ENCODE results near the gene CACNG7.

The CACNG7 gene

DNA sequence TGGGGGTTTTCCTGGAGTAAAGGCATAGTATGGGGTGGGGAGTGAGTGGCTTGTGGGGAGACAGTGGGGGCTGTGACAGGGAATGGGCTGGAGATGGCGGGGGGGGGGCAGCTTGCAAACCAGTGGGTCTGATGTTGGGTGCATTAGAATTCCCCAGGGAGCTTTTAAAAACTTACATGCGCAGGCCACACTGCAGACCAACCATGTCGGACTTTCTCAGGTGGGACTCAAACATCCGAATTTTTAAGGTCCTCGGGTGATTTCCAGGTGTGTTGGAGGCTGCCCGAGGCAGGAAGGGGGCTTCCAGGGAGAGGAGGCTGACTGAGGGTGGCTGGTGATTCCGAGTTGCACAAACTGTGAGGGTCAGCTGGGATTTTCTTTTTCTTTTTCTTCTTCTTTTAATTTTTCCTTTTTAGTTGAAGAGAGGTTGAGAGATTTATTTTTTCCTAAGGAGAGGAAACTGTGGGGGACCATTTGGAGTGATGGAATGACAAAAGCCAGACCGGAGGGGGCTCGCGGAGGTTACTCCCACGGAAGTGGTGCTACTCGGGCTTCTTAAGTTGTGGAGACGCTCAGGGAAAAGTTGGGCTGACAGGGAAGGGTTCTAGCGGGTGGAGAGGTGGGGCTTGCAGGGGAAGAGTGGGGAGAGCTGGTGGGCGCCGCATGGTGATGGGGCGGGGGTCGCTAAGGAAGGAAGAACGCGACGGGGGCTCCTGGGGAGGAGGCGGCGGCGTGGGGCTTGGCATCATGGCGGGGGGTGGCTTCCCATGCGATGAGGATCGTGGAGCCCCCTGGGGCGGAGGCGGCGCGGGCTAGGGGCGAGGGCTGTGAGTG, 52.7 kb downstream of the CACNG7 start (continued):
- TF ChIP-seq, protein P1, sequence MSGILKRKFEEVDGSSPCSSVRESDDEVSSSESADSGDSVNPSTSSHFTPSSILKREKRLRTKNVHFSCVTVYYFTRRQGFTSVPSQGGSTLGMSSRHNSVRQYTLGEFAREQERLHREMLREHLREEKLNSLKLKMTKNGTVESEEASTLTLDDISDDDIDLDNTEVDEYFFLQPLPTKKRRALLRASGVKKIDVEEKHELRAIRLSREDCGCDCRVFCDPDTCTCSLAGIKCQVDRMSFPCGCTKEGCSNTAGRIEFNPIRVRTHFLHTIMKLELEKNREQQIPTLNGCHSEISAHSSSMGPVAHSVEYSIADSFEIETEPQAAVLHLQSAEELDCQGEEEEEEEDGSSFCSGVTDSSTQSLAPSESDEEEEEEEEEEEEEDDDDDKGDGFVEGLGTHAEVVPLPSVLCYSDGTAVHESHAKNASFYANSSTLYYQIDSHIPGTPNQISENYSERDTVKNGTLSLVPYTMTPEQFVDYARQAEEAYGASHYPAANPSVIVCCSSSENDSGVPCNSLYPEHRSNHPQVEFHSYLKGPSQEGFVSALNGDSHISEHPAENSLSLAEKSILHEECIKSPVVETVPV (CRISPR knock-in tag; IDR thresholded peaks at IDR 0.05): no peak

DNA sequence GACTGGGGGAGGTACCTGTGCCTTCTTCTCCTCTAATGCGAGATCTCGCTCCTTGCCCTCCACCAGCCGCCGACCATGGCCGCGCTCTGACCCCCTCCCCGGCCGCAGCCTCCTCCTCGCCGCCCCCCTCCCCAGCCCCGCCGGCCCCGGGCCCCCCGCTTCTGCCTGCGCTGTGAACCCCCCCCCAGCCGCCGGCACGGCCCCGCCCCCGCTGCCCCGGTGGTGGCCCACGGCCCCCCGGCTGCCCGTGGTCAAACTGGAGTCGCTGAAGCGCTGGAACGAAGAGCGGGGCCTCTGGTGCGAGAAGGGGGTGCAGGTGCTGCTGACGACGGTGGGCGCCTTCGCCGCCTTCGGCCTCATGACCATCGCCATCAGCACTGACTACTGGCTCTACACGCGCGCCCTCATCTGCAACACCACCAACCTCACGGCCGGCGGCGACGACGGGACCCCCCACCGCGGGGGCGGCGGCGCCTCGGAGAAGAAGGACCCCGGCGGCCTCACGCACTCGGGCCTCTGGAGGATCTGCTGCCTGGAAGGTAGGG, 53.9 kb downstream of the CACNG7 start, which contains the start of gene CACNG8:
CACNG8 (plus strand) TSS at position 51 of the 545 bp plus-strand sequence.
- ATAC-seq: no peak
- no peak for TF ChIP-seq ZFP30 (CRISPR knock-in tag; IDR thresholded peaks at IDR 0.05)
- no peak for TF ChIP-seq GLIS3 (CRISPR knock-in tag; IDR thresholded peaks at IDR 0.05)
- TF ChIP-seq PPARA (CRISPR knock-in tag; IDR thresholded peaks at IDR 0.05; ENCODE audit: borderline replicate concordance): no peak
- TF ChIP-seq CSDC2 (CRISPR knock-in tag; IDR thresholded peaks at IDR 0.05): no peak
- no peak for TF ChIP-seq BACH2 (CRISPR knock-in tag; IDR thresholded peaks at IDR 0.05; ENCODE audit: borderline replicate concordance)
- no peak for TF ChIP-seq ZNF8 (CRISPR knock-in tag; IDR thresholded peaks at IDR 0.05)
- no peak for TF ChIP-seq ZC3H10 (CRISPR knock-in tag; IDR thresholded peaks at IDR 0.05)
- no peak for TF ChIP-seq TCF4 (CRISPR knock-in tag; IDR thresholded peaks at IDR 0.05; ENCODE audit: borderline replicate concordance)
- no peak for TF ChIP-seq ZFP3 (CRISPR knock-in tag; IDR thresholded peaks at IDR 0.05)
- TF ChIP-seq ZNF70 (CRISPR knock-in tag; IDR thresholded peaks at IDR 0.05): no peak
- TF ChIP-seq ARNTL (CRISPR knock-in tag; IDR thresholded peaks at IDR 0.05; ENCODE audit: borderline replicate concordance, low read depth): no peak
- no peak for TF ChIP-seq SNAI2 (CRISPR knock-in tag; IDR thresholded peaks at IDR 0.05)
- TF ChIP-seq TSHZ2 (CRISPR knock-in tag; IDR thresholded peaks at IDR 0.05): no peak
- no peak for TF ChIP-seq CREB5 (CRISPR knock-in tag; IDR thresholded peaks at IDR 0.05; ENCODE audit: low read depth)
- no peak for TF ChIP-seq OSR1 (CRISPR knock-in tag; IDR thresholded peaks at IDR 0.05)
- TF ChIP-seq TOX (CRISPR knock-in tag; IDR thresholded peaks at IDR 0.05; ENCODE audit: borderline replicate concordance): no peak

GRCh38 chr19:53965091-53965490, 56.0 kb downstream of the CACNG7 start:
- TF ChIP-seq CSDC2 (CRISPR knock-in tag; IDR thresholded peaks at IDR 0.05): no peak
- no peak for TF ChIP-seq RARB (CRISPR knock-in tag; IDR thresholded peaks at IDR 0.05)
- TF ChIP-seq TCF4 (CRISPR knock-in tag; IDR thresholded peaks at IDR 0.05; ENCODE audit: borderline replicate concordance): no peak
- TF ChIP-seq TOX (CRISPR knock-in tag; IDR thresholded peaks at IDR 0.05; ENCODE audit: borderline replicate concordance): no peak
- TF ChIP-seq CREB5 (CRISPR knock-in tag; IDR thresholded peaks at IDR 0.05; ENCODE audit: low read depth): no peak
- ATAC-seq: no peak

GRCh38 chr19:53966931-53967330, 57.9 kb downstream of the CACNG7 start:
- TF ChIP-seq, protein P2, sequence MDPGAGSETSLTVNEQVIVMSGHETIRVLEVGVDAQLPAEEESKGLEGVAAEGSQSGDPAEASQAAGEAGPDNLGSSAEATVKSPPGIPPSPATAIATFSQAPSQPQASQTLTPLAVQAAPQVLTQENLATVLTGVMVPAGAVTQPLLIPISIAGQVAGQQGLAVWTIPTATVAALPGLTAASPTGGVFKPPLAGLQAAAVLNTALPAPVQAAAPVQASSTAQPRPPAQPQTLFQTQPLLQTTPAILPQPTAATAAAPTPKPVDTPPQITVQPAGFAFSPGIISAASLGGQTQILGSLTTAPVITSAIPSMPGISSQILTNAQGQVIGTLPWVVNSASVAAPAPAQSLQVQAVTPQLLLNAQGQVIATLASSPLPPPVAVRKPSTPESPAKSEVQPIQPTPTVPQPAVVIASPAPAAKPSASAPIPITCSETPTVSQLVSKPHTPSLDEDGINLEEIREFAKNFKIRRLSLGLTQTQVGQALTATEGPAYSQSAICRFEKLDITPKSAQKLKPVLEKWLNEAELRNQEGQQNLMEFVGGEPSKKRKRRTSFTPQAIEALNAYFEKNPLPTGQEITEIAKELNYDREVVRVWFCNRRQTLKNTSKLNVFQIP (CRISPR knock-in tag; IDR thresholded peaks at IDR 0.05; ENCODE audit: borderline replicate concordance, low read depth): no peak
- no peak for TF ChIP-seq BACH2 (CRISPR knock-in tag; IDR thresholded peaks at IDR 0.05; ENCODE audit: borderline replicate concordance)

More at GRCh38 chr19:53966931-53967330, 57.9 kb downstream of the CACNG7 start:
- ATAC-seq: no peak
